HG02571 (cell line): ENCODE results near the gene MALT1.
A peak's percentile ranks its signal among the peaks of the same experiment; 100 is the strongest.
"Not testable (repeated sequence)": the region's sequence is repeated elsewhere in the genome, so short reads cannot be mapped to it uniquely, and the experiment has no call there.

Experiments used
- ATAC-seq: cut with Tn5 transposase; IDR thresholded peaks from one replicate; pipeline ENCODE4 v1.9.1; 2021; ENCODE audit warnings: mild to moderate bottlenecking, moderate library complexity; ENCODE audit not compliant: unreplicated experiment

MALT1 gene

GRCh38 chr18:58768293-58768974 lies 97.2 kb downstream of the MALT1 start:
- ATAC-seq = peak; percentile 83

- ATAC-seq = no peak
Observed at GRCh38 chr18:58769321-58769720, 98.1 kb downstream of the MALT1 start.

- ATAC-seq = no peak
Observed at GRCh38 chr18:58770601-58771000, 99.3 kb downstream of the MALT1 start.

- no peak for ATAC-seq
Observed at GRCh38 chr18:58772161-58772560, 100.9 kb downstream of the MALT1 start.

GRCh38 chr18:58776084-58776483 lies 104.8 kb downstream of the MALT1 start:
- no peak for ATAC-seq

GRCh38 chr18:58776541-58776940 lies 105.3 kb downstream of the MALT1 start:
- not testable (repeated sequence) for ATAC-seq

GRCh38 chr18:58777471-58777870 lies 106.2 kb downstream of the MALT1 start:
- ATAC-seq = no peak

- no peak for ATAC-seq
Observed at GRCh38 chr18:58779529-58779928, 108.3 kb downstream of the MALT1 start.

- ATAC-seq = no peak
Observed at GRCh38 chr18:58780045-58780444, 108.8 kb downstream of the MALT1 start.

GRCh38 chr18:58781627-58782194 lies 110.4 kb downstream of the MALT1 start:
- ATAC-seq = peak; percentile 61

GRCh38 chr18:58784601-58785137 lies 113.4 kb downstream of the MALT1 start:
- no peak for ATAC-seq

- ATAC-seq = no peak
Observed at GRCh38 chr18:58785171-58785805, 114.0 kb downstream of the MALT1 start.

- no peak for ATAC-seq
Observed at GRCh38 chr18:58785870-58786269, 114.6 kb downstream of the MALT1 start.

- ATAC-seq = no peak
Observed at GRCh38 chr18:58787536-58788149, 116.4 kb downstream of the MALT1 start.

GRCh38 chr18:58788470-58788869 lies 117.2 kb downstream of the MALT1 start:
- no peak for ATAC-seq

GRCh38 chr18:58788971-58789875 lies 118.0 kb downstream of the MALT1 start:
- ATAC-seq = no peak

- ATAC-seq = no peak
Observed at GRCh38 chr18:58789876-58790240, 118.6 kb downstream of the MALT1 start.

GRCh38 chr18:58792086-58792485 lies 120.8 kb downstream of the MALT1 start:
- ATAC-seq = peak; percentile 80

- no peak for ATAC-seq
Observed at GRCh38 chr18:58793361-58793760, 122.1 kb downstream of the MALT1 start.

GRCh38 chr18:58796220-58796619 lies 125.0 kb downstream of the MALT1 start:
- ATAC-seq = no peak

GRCh38 chr18:58800582-58800981 lies 129.3 kb downstream of the MALT1 start:
- ATAC-seq = peak; percentile 58
